ENCODE data around the gene LPCAT1. TPM values are rescaled to one million over a fixed set of nuclear protein-coding genes. Genes with fewer than 3 reads are reported as not detected.
"Not testable (repeated sequence)": the region's sequence is repeated elsewhere in the genome, so short reads cannot be mapped to it uniquely, and the experiment has no call there.

LPCAT1 gene
- total RNA-seq, 1 experiment from 2014 or later: 17.1 TPM

DNA sequence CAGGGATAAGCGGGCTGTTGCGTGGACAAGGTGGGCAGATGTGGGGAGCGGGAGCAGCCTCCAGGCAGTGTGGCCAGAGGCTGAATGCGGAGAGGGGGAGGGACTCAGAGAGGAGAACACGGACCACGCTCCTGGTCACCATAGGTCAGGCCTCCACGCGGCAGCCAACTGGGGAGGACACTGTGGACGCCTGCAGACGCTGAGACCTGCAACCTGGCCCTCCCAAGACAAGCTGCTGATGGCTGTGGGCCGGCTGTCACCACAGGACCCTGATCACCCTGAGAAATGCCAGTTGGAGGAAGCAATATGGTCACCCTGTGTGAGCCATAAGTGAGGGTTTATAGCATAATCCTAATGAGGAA, 16.8 kb downstream of the LPCAT1 start:
- no TSS peak for BruUV-seq (replicated peaks)
- Mint-ChIP-seq H3K9me3 (ENCODE audit: unreplicated experiment) (no peaks in the 10 kb centered on the region), H3K4me3 (ENCODE audit: unreplicated experiment) (no peak overlapping the region), H3K36me3 (ENCODE audit: insufficient read depth, unreplicated experiment) (peaks cover 14% of the 10 kb centered on the region), H3K4me1 (ENCODE audit: insufficient read depth, unreplicated experiment) (no peaks in the 10 kb centered on the region), H3K27ac (ENCODE audit: low read depth, unreplicated experiment) (no peak overlapping the region), H3K27me3 (ENCODE audit: insufficient read depth, unreplicated experiment) (no peaks in the 10 kb centered on the region)
- ChIA-PET CTCF (interaction anchor here (0.6 kb wide), 1 partner anchor 333 kb away, joined by 4 read pairs; no protein-coding TSS in a partner anchor), POLR2A (interaction anchor here (0.6 kb wide), 1 partner anchor 330 kb away, joined by 4 read pairs; no protein-coding TSS in a partner anchor)
- intact Hi-C loops (cut with micrococcal nuclease): no loop called here
- DNase-seq (ENCODE audit: unreplicated experiment): no peak
- TF ChIP-seq, protein P1, sequence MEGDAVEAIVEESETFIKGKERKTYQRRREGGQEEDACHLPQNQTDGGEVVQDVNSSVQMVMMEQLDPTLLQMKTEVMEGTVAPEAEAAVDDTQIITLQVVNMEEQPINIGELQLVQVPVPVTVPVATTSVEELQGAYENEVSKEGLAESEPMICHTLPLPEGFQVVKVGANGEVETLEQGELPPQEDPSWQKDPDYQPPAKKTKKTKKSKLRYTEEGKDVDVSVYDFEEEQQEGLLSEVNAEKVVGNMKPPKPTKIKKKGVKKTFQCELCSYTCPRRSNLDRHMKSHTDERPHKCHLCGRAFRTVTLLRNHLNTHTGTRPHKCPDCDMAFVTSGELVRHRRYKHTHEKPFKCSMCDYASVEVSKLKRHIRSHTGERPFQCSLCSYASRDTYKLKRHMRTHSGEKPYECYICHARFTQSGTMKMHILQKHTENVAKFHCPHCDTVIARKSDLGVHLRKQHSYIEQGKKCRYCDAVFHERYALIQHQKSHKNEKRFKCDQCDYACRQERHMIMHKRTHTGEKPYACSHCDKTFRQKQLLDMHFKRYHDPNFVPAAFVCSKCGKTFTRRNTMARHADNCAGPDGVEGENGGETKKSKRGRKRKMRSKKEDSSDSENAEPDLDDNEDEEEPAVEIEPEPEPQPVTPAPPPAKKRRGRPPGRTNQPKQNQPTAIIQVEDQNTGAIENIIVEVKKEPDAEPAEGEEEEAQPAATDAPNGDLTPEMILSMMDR (IDR thresholded peaks at IDR 0.05; ENCODE audit: unreplicated experiment): no peak

DNA sequence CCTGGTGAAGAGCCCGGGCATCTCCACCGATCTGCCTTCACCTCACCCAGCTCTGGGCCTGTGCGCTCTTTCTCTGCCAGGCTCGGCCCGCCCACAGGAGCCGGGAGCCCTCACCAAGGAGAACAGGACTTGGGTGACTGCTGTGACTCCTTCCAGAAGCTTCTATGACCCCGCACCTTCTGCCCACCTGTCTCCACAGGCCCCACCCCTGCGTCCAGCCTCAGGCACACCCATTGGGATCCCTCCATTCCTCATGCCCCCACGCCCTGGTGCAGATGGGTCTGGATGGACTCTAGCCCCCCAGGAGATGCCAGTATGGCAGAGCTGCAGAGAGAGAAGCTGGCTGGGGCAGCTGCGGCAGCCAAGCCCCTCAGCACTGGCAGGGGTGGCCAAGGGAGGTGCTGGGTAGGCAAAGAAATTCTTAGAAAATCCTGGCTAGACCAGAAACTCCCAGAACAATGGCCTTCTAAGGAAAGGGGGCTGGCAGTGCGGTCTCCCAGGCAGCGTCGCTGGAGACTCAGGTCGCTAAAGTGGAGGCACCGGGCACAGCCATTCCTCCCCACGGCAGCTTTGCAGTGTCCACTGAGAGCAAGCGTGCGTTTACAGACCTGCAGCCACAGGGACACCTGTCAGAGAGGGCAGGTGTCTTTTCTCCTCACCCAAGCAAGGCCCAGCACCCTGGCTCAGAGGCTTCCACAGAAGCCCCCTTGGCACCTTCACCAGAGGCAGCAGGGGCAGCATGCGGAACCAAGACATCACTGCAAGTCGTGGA, 17.3 kb downstream of the LPCAT1 start:
- BruUV-seq (replicated peaks): no TSS peak
- CTCF ChIA-PET: no interaction called here
- no peak for DNase-seq (ENCODE audit: unreplicated experiment)
- TF ChIP-seq, protein P1 (IDR thresholded peaks at IDR 0.05; ENCODE audit: unreplicated experiment): no peak
- Mint-ChIP-seq H3K4me1 (ENCODE audit: insufficient read depth, unreplicated experiment) (no peaks in the 10 kb centered on the region), H3K9me3 (ENCODE audit: unreplicated experiment) (no peaks in the 10 kb centered on the region), H3K36me3 (ENCODE audit: insufficient read depth, unreplicated experiment) (peaks cover 14% of the 10 kb centered on the region), H3K27ac (ENCODE audit: low read depth, unreplicated experiment) (no peak overlapping the region), H3K27me3 (ENCODE audit: insufficient read depth, unreplicated experiment) (no peaks in the 10 kb centered on the region), H3K4me3 (ENCODE audit: unreplicated experiment) (no peak overlapping the region)
- intact Hi-C loops (cut with micrococcal nuclease): no loop called here
- POLR2A ChIA-PET: no interaction called here

DNA sequence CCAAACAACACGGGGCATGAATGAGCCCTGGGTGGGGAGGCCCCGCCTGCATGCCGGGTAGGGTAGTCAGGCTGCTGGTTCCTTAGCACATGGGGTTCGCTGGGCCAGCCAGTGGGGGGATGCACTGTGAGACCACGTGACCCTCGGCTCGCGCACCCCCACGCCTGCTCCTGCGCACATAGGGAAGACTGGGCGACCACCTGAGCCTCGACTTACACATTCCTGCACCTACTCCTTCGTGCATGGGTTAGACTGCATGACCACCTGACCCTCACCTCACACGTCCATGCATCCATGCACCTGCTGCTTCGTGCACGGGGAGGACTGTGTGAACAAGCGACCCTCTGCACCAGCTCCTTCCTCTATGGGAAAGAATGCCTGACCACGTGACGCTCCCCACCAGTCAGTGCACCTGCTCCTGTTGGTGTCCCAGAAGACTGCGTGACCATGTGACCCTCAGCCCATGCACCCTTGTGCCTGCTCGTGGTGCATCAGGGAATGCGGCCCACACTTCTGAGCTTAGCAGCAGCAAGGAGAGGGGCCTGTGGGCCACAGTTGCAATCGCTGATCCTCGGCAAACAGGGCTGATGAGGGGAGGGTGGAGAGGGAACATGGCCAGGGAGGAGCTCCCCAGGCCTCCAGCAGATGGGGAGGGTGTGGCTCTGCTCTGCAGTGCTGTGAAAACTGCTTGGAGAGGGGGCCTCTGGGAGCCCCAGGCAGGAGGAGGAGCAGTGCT, 18.1 kb downstream of the LPCAT1 start:
- no peak overlapping the region for H3K27ac Mint-ChIP-seq (ENCODE audit: low read depth, unreplicated experiment)
- BruUV-seq (replicated peaks): no TSS peak
- no peaks in the 10 kb centered on the region for H3K9me3 Mint-ChIP-seq (ENCODE audit: unreplicated experiment)
- TF ChIP-seq, protein P1 (IDR thresholded peaks at IDR 0.05; ENCODE audit: unreplicated experiment): no peak
- H3K36me3 Mint-ChIP-seq (ENCODE audit: insufficient read depth, unreplicated experiment): peaks cover 14% of the 10 kb centered on the region
- ChIA-PET CTCF (no interaction called here), POLR2A (no interaction called here)
- no peak overlapping the region for H3K4me3 Mint-ChIP-seq (ENCODE audit: unreplicated experiment)
- H3K4me1 Mint-ChIP-seq (ENCODE audit: insufficient read depth, unreplicated experiment): no peaks in the 10 kb centered on the region
- no peak for DNase-seq (ENCODE audit: unreplicated experiment)
- intact Hi-C loops (cut with micrococcal nuclease): no loop called here
- H3K27me3 Mint-ChIP-seq (ENCODE audit: insufficient read depth, unreplicated experiment): no peaks in the 10 kb centered on the region

DNA sequence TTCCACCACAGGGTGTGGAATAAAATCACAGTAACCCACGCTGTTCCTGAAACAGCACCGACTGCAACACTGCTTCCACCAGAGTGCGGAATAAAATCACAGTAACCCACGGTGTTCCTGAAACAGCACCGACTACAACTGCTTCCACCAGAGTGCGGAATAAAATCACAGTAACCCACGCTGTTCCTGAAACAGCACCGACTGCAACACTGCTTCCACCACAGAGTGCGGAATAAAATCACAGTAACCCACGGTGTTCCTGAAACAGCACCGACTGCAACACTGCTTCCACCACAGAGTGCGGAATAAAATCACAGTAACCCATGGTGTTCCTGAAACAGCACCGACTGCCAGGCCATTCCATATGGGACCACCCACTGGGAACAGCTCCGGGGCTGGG, 18.7 kb downstream of the LPCAT1 start:
- H3K4me1 Mint-ChIP-seq (ENCODE audit: insufficient read depth, unreplicated experiment); H3K4me3 Mint-ChIP-seq (ENCODE audit: unreplicated experiment); H3K27me3 Mint-ChIP-seq (ENCODE audit: insufficient read depth, unreplicated experiment); intact Hi-C loops (cut with micrococcal nuclease); CTCF ChIA-PET; POLR2A ChIA-PET; H3K27ac Mint-ChIP-seq (ENCODE audit: low read depth, unreplicated experiment); BruUV-seq (replicated peaks); H3K9me3 Mint-ChIP-seq (ENCODE audit: unreplicated experiment); H3K36me3 Mint-ChIP-seq (ENCODE audit: insufficient read depth, unreplicated experiment); DNase-seq (ENCODE audit: unreplicated experiment): not testable (repeated sequence)

Measured in MCF 10A (cell line).